Naive thymus-derived CD8-positive, alpha-beta T cell (primary cell): Measurements from ENCODE around the gene STAMBPL1. TPM values are rescaled to one million over a fixed set of nuclear protein-coding genes. Genes with fewer than 3 reads are reported as not detected.
A peak's percentile ranks its signal among the peaks of the same experiment; 100 is the strongest.
"Not testable (repeated sequence)": the region's sequence is repeated elsewhere in the genome, so short reads cannot be mapped to it uniquely, and the experiment has no call there.

Experiments
- ATAC-seq, 2 donors: fragments of 150-1000 bp; cut with Tn5 transposase in 1 of 2; sonication (Bioruptor Pico), chemical (Tn5 transposase) in 1 of 2; 1 replicate in 1 of 2; 2 replicates in 1 of 2; pipeline ENCODE4 v1.10.0; 2021; ENCODE audit warnings: mild to moderate bottlenecking in 2 of 2, moderate library complexity in 2 of 2
- POLR2A ChIA-PET: fragments of 350-600 bp; sonication (Branson Sonifier 250); formaldehyde crosslinking; loops from one replicate; lab custom pipeline; 2021; ENCODE audit warnings: antibody characterized with exemption; lab: Charles Lee
- DNase-seq, 10 donors: peaks; one replicate each; pipeline versions ENCODE4 v3.0.0 to v3.0.0-alpha.2; 2020 to 2022
- H3K27ac Mint-ChIP-seq, 10 donors: one replicate each; pipeline ENCODE4 v1.8.0; 2020 to 2022; ENCODE audit warnings: mild to moderate bottlenecking in 10 of 10, mixed read lengths in 10 of 10, moderate library complexity in 4 of 10, inconsistent platforms in 1 of 10
- H3K27me3 Mint-ChIP-seq, 5 donors: one replicate each; pipeline ENCODE4 v1.8.0; 2021 to 2022; ENCODE audit warnings: mixed read lengths in 5 of 5
- H3K36me3 Mint-ChIP-seq, 3 donors: one replicate each; pipeline ENCODE4 v1.8.0; 2020 to 2022; ENCODE audit warnings: mixed read lengths in 3 of 3, mild to moderate bottlenecking in 2 of 3, inconsistent platforms in 1 of 3
- H3K4me1 Mint-ChIP-seq, 4 donors: one replicate each; pipeline ENCODE4 v1.8.0; 2021 to 2022; ENCODE audit warnings: mixed read lengths in 4 of 4
- H3K4me3 Mint-ChIP-seq, 10 donors: one replicate each; pipeline ENCODE4 v1.8.0; 2020 to 2022; ENCODE audit warnings: mild to moderate bottlenecking in 10 of 10, mixed read lengths in 10 of 10, moderate library complexity in 6 of 10, inconsistent platforms in 1 of 10
- H3K9me3 Mint-ChIP-seq, 9 donors: one replicate each; pipeline ENCODE4 v1.8.0; 2020 to 2022; ENCODE audit warnings: mixed read lengths in 9 of 9, mild to moderate bottlenecking in 3 of 9, inconsistent platforms in 1 of 9, moderate library complexity in 1 of 9
- polyA plus RNA-seq, 3 donors: library from polyadenylated mRNA; unstranded; fragments of 300-500 nt; fragmentation: Illumina TruSeq; gene quantifications; one replicate each; pipeline ENCODE4 v1.2.3, GENCODE V29; 2021
- total RNA-seq, 8 experiments: library from RNA in 2 of 8; stranded (reverse) in 2 of 8; gene quantifications; one replicate each; pipeline ENCODE4 v1.2.3 and lab custom pipeline; 2021 to 2026

The STAMBPL1 gene
- total RNA-seq (10 to 100 TPM; 23.3 to 23.9 TPM), polyA plus RNA-seq (1 to 10 TPM; 5.5 to 7.0 (median 6.3) TPM), total RNA-seq (lab: John Stamatoyannopoulos, UW) (18.8 to 42.3 (median 22.9) reads per million in 6 experiments)

DNA sequence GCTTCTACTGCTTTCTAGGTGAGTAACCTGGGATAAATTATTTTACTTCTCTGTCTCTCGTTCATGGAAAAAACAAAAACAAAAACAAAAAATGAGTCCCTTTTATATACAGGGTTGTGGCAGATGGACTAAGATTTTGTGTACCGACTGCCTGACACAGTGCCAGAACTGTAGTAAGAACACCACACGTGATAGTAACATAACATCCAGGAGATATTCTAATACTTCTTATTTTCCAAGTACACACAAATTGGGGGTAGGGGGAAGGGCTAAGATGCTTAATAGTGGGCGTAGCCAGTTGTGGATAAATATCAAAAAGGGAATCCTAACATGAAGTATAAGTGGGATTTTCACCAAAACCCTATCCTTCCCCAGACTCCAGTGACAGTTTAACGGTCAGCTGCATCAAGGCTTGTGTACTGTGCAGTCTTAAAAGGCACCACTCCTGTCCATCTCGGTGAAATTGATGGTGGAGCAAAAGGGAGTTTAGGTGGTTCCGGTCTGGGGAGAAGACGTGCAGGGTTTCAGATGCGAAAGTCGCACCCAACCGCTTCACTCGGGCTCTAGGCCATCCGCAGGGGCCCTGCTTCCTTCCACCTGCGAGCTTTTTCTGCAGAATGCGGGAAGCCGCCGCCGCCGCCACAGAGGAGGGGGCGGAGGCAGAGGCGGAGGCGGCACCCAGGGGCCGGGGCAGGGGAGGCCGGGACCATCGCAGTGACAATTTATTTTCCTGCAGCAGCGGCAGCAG lies at the start of gene STAMBPL1:
STAMBPL1 (plus strand) TSS at position 712 of the 748 bp plus-strand sequence. CDS start 21,464 bp downstream, outside the sequence.
- Mint-ChIP-seq H3K4me1 (peaks cover 16 to 53% (median 52%) of the 10 kb centered on the region in 4 donors), H3K4me3 (peak within 1 kb of the TSS; percentile 93 to 99 (median 98)), H3K27ac (peak within 1 kb of the TSS; percentile 91 to 97 (median 96)), H3K27me3 (no peaks in the 10 kb centered on the region), H3K9me3 (no peaks in the 10 kb centered on the region), H3K36me3 (peaks cover 0 to 8% (median 3%) of the 10 kb centered on the region in 3 donors)
- peak in 9 of 10 donors; percentile 41 to 80 (median 70) for DNase-seq
- POLR2A ChIA-PET, result interaction anchor here (0.6 to 2.8 kb wide), 19 partner anchors 9 to 1985 kb away, joined by 3 to 16 read pairs (median 4); partner anchors contain the start of genes IFIT5, KLLN, LIPA and PTEN
- peak; percentile 75 to 78 for ATAC-seq

DNA sequence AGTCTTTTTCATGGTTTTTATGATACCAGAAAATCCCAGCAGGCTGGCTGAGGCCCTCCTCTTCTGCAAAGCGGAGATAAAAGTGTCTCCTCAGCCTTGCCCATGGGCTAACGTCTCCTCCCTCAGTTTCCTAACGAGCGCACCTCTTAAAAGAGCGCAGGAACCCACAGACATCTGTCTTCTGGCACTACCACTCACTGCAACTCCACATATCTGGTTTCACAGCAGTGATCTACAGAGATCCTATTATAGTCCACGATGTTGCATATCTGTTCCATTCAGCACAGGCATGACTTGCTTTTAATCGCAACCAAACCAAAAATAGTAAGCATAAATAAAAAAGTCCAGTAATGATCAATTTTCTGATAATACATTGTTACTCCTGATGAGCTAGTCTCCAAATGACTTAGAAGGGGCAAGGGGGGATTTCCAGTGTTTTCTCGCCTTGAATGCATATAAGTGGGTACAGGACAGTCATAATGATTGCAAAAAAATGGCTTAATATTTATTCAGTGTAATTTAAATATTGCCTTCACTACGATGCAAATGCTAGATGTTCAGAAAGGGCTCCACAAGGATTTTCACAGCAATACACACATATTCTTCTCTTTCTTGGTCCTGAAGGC lies 49.3 kb upstream of the STAMBPL1 start:
- Mint-ChIP-seq H3K27me3 (peaks cover 0 to 4% (median 0%) of the 10 kb centered on the region in 5 donors), H3K4me3 (peak overlapping the region in 1 of 10 donors; percentile 7), H3K9me3 (peaks cover 0 to 10% (median 0%) of the 10 kb centered on the region in 9 donors), H3K4me1 (peaks cover 21 to 49% (median 48%) of the 10 kb centered on the region in 4 donors), H3K27ac (peak overlapping the region in 2 of 10 donors; percentile 64 to 73), H3K36me3 (no peaks in the 10 kb centered on the region)
- DNase-seq (no peak), ATAC-seq (no peak)
- POLR2A ChIA-PET, result interaction anchor here (0.8 to 1.4 kb wide), 2 partner anchors 160 to 969 kb away, joined by 3 read pairs; partner anchors contain the start of gene FAS

DNA sequence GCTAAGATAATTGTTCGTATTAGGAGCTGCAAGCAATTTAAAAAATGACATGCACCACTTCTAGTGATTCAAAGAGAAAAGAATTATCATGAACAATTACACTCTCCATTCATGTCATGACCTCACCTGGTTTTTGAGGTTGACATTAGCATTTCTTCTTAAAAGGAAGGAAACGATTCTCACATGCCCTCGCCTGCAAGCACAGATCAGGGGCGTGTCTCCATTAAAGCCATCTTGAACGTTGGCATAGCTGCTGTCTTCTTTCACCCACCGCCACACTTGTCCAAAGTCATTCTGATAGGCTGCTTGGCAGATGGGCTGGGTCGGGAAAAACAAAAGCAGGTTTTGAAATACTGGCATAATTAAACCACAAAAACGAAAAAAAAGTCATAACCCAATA lies 48.3 kb upstream of the STAMBPL1 start:
- DNase-seq (peak in 8 of 10 donors; percentile 1 to 64 (median 38)), ATAC-seq (peak; percentile 57 to 74)
- Mint-ChIP-seq H3K4me3 (peak overlapping the region in 5 of 10 donors; percentile 2 to 35 (median 19)), H3K36me3 (no peaks in the 10 kb centered on the region), H3K27me3 (peaks cover 0 to 4% (median 0%) of the 10 kb centered on the region in 5 donors), H3K4me1 (peaks cover 13 to 40% (median 38%) of the 10 kb centered on the region in 4 donors), H3K9me3 (peaks cover 0 to 2% (median 0%) of the 10 kb centered on the region in 9 donors), H3K27ac (peak overlapping the region in 4 of 10 donors; percentile 54 to 73 (median 58))
- POLR2A ChIA-PET, result interaction anchor here (0.6 to 1.4 kb wide), 3 partner anchors 159 to 1877 kb away, joined by 3 read pairs; partner anchors contain the start of gene FAS

DNA sequence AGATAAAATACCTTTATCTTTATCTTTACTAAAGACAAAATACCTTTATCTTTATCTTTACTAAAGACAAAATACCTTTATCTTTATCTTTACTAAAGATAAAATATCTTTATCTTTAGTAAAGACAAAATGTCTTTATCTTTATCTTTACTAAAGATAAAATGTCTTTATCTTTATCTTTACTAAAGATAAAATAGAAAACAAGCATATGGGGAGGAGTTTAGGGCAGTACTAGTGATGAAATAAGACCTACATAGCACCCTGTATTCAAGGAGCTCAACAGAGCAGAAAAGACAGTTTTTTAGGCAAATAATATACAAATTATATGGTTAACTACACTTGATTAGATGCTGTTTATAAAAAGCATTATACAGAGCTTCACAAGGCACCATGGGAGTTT lies 47.7 kb upstream of the STAMBPL1 start:
- POLR2A ChIA-PET, result interaction anchor here (0.6 kb wide), 1 partner anchor 1878 kb away, joined by 3 read pairs; no protein-coding TSS in a partner anchor
- peaks cover 0 to 4% (median 0%) of the 10 kb centered on the region in 5 donors for H3K27me3 Mint-ChIP-seq
- DNase-seq (no peak), ATAC-seq (no peak)
- peak overlapping the region in 1 of 10 donors; percentile 9 for H3K27ac Mint-ChIP-seq
- H3K4me3 Mint-ChIP-seq, result no peak overlapping the region
- H3K4me1 Mint-ChIP-seq, result peaks cover 10 to 33% (median 33%) of the 10 kb centered on the region in 4 donors
- H3K36me3 Mint-ChIP-seq, result no peaks in the 10 kb centered on the region
- H3K9me3 Mint-ChIP-seq, result no peaks in the 10 kb centered on the region

- ATAC-seq (no peak), DNase-seq (no peak)
- POLR2A ChIA-PET, result no interaction called here
- peaks cover 10 to 33% (median 31%) of the 10 kb centered on the region in 4 donors for H3K4me1 Mint-ChIP-seq
- H3K9me3 Mint-ChIP-seq, result no peaks in the 10 kb centered on the region
- H3K4me3 Mint-ChIP-seq, result no peak overlapping the region
- H3K27me3 Mint-ChIP-seq, result peaks cover 0 to 4% (median 0%) of the 10 kb centered on the region in 5 donors
- no peaks in the 10 kb centered on the region for H3K36me3 Mint-ChIP-seq
- peak overlapping the region in 3 of 10 donors; percentile 9 to 57 (median 12) for H3K27ac Mint-ChIP-seq
These were observed 46.9 kb upstream of the STAMBPL1 start for GRCh38 chr10:88833156-88833555.

DNA sequence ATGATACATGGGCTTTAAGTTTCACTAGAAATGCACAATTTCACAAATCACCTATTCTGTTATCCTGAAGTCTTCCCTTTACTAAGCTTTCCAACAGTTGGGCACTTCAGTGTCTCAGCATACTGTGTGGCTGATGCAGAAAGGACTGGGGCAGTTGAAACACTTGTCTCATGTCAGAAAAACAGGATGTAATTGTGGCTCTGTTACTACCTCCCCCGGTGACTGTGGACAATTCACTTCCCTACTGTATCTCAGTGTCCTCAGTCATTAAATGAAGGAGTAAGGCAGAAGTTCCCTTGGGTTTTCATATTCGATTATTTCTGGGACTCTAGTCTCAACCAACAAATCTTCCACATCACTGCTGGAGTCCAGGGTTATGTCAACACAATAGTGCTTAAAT lies 46.3 kb upstream of the STAMBPL1 start:
- no peaks in the 10 kb centered on the region for H3K9me3 Mint-ChIP-seq
- H3K4me3 Mint-ChIP-seq, result peak overlapping the region in 2 of 10 donors; percentile 18 to 46
- DNase-seq, result no peak
- POLR2A ChIA-PET, result interaction anchor here (3.0 kb wide), 1 partner anchor 47 kb away, joined by 15 read pairs; the partner anchor contains the start of gene STAMBPL1
- no peaks in the 10 kb centered on the region for H3K36me3 Mint-ChIP-seq
- no peak for ATAC-seq
- H3K27me3 Mint-ChIP-seq, result peaks cover 0 to 4% (median 0%) of the 10 kb centered on the region in 5 donors
- peaks cover 10 to 32% (median 30%) of the 10 kb centered on the region in 4 donors for H3K4me1 Mint-ChIP-seq
- H3K27ac Mint-ChIP-seq, result peak overlapping the region in 2 of 10 donors; percentile 12 to 14

GRCh38 chr10:88835096-88835909 lies 44.7 kb upstream of the STAMBPL1 start:
- Mint-ChIP-seq H3K27ac (no peak overlapping the region), H3K4me3 (no peak overlapping the region), H3K9me3 (no peaks in the 10 kb centered on the region), H3K36me3 (no peaks in the 10 kb centered on the region), H3K4me1 (peaks cover 10 to 32% (median 28%) of the 10 kb centered on the region in 4 donors), H3K27me3 (peaks cover 0 to 4% (median 0%) of the 10 kb centered on the region in 5 donors)
- ATAC-seq (peak; percentile 95 to 97), DNase-seq (peak; percentile 64 to 91 (median 81))
- POLR2A ChIA-PET, result interaction anchor here (1.0 to 3.0 kb wide), 3 partner anchors 9 to 97 kb away, joined by 3 to 15 read pairs (median 9); partner anchors contain the start of gene STAMBPL1

DNA sequence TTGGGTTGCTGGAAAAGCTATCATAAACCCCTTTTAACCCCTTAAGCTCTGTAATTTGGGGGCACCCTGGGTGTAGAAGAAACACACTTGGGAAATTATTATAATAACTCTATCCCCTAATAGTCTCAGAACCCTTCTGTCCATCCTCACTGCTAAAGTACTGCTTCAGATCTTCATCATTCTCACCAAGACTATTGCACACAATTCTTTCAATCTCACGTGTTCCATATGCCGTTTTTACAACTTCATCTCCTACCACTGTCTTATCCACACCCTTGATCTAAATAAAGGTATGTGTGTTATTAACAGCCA lies 44.2 kb upstream of the STAMBPL1 start:
- ATAC-seq (no peak), DNase-seq (no peak)
- POLR2A ChIA-PET, result interaction anchor here (2.0 to 3.0 kb wide), 2 partner anchors 45 to 96 kb away, joined by 9 to 15 read pairs; partner anchors contain the start of gene STAMBPL1
- no peak overlapping the region for H3K27ac Mint-ChIP-seq
- H3K36me3 Mint-ChIP-seq, result no peaks in the 10 kb centered on the region
- peaks cover 0 to under 1% (median 0%) of the 10 kb centered on the region in 5 donors for H3K27me3 Mint-ChIP-seq
- H3K4me3 Mint-ChIP-seq, result no peak overlapping the region
- peaks cover 7 to 26% (median 24%) of the 10 kb centered on the region in 4 donors for H3K4me1 Mint-ChIP-seq
- no peaks in the 10 kb centered on the region for H3K9me3 Mint-ChIP-seq

DNA sequence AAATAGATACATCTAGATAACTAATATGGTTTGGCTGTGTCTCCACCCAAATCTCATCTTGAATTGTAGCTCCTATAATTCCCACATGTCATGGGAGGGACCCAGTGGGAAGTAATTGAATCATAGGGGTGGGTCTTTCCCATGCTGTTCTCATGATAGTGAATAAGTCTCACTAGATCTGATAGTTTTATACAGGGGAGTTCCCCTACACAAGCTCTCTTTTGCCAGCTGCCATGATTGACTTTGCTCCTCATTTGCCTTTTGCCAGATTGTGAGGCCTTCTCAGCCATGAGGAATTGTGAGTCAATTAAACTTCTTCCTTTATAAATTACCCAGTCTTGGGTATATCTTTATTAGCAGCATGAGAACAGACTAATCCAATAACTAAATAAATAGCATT lies 42.4 kb upstream of the STAMBPL1 start:
- not testable (repeated sequence) for H3K4me3 Mint-ChIP-seq, H3K36me3 Mint-ChIP-seq, H3K27me3 Mint-ChIP-seq, ATAC-seq, H3K9me3 Mint-ChIP-seq, DNase-seq, H3K27ac Mint-ChIP-seq
- POLR2A ChIA-PET, result interaction anchor here (1.3 kb wide), 1 partner anchor 42 kb away, joined by 5 read pairs; the partner anchor contains the start of gene STAMBPL1
- peaks cover 4 to 15% (median 13%) of the 10 kb centered on the region in 4 donors for H3K4me1 Mint-ChIP-seq

DNA sequence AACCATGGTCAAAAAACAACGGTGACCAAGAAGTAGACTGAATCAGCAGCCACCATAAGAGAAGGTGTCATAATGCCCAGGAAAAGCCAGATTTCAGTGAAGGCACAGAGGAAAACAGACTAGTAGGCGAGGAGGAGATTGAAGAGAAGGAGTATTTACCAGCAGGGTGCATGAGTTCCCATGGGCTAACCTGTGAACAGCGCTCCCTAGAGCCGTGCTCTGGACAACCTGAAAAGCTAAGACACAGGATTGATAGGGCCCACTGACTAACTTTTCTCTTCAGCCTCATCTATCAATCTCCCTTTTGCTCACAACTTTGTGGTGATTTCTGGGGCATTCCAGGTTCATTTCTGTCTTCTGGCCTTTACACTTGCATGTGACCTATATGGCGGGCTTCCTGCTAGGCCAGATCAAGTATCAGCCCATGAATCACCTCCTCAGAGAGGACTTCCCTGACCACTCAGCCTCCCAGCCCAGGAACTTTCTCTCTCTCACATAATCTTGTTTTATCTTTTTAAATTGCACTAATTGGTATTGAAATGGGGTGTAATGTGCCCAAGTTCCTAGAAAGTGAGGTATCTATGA lies 41.2 kb upstream of the STAMBPL1 start:
- POLR2A ChIA-PET, result no interaction called here
- H3K27me3 Mint-ChIP-seq, result peaks cover 0 to under 1% (median 0%) of the 10 kb centered on the region in 5 donors
- ATAC-seq (no peak), DNase-seq (no peak)
- H3K4me3 Mint-ChIP-seq, result no peak overlapping the region
- H3K4me1 Mint-ChIP-seq, result peaks cover under 1 to 3% (median 2%) of the 10 kb centered on the region in 4 donors
- H3K9me3 Mint-ChIP-seq, result no peaks in the 10 kb centered on the region
- no peaks in the 10 kb centered on the region for H3K36me3 Mint-ChIP-seq
- no peak overlapping the region for H3K27ac Mint-ChIP-seq

GRCh38 chr10:88840104-88840503 lies 39.9 kb upstream of the STAMBPL1 start:
- Mint-ChIP-seq H3K27me3 (peaks cover 0 to 2% (median 1%) of the 10 kb centered on the region in 5 donors), H3K27ac (no peak overlapping the region), H3K4me3 (no peak overlapping the region), H3K9me3 (no peaks in the 10 kb centered on the region), H3K4me1 (no peaks in the 10 kb centered on the region), H3K36me3 (no peaks in the 10 kb centered on the region)
- POLR2A ChIA-PET, result no interaction called here
- ATAC-seq, result no peak
- no peak for DNase-seq
